Prostate gland (tissue), 2 donors: ENCODE results near the gene STARD5. TPM values are rescaled to one million over a fixed set of nuclear protein-coding genes. Genes with fewer than 3 reads are reported as not detected.

Experiments used
- DNase-seq: peaks from one replicate; pipeline ENCODE4 v3.0.0-alpha.2; 2019; ENCODE audit warnings: low spot score
- H3K27ac ChIP-seq, 2 donors: fragments of 200-600 bp; sonication (generic); 2 replicates each; pipeline ENCODE4 v1.5.1; 2017 to 2019
- H3K27me3 ChIP-seq: fragments of 200-600 bp; sonication (generic); replicated peaks from 2 replicates; pipeline ENCODE4 v1.5.1; 2019; ENCODE audit not compliant: insufficient read depth
- H3K36me3 ChIP-seq, 2 donors: fragments of 200-600 bp; sonication (generic); 1 replicate in 1 of 2; 2 replicates in 1 of 2; pipeline versions ENCODE4 v1.5.1 to v1.8.1; 2017 to 2019
- H3K4me1 ChIP-seq: fragments of 200-600 bp; sonication (generic); replicated peaks from 2 replicates; pipeline ENCODE4 v1.5.1; 2019
- H3K4me3 ChIP-seq, 2 donors: fragments of 200-600 bp; sonication (generic); 2 replicates each; pipeline ENCODE4 v1.5.1; 2017 to 2019
- H3K9me3 ChIP-seq: fragments of 200-600 bp; sonication (generic); 2 replicates; pipeline ENCODE4 v1.5.1; 2017
- POLR2A ChIP-seq: fragments of 450-650 bp; IDR thresholded peaks from one replicate; pipeline ENCODE4 v1.6.1; 2016; ENCODE audit warnings: antibody characterized with exemption, mild to moderate bottlenecking
- POLR2AphosphoS5 ChIP-seq: sonication (generic); formaldehyde crosslinking; IDR thresholded peaks from one replicate; pipeline ENCODE4 v1.6.1; 2017; ENCODE audit warnings: antibody characterized with exemption
- WGBS: methylation state at CpG from one replicate; pipeline ENCODE4 v1.1.5; 2018; 5-methylcytosine and 5-hydroxymethylcytosine counted together
- intact Hi-C: fragments of 100-400 bp; cut with DNase I; formaldehyde crosslinking; loops from one replicate; pipeline ENCODE4 v1.14.2; 2022
- total RNA-seq, 2 donors: library from RNA; depleted of rRNA; stranded (reverse); fragments of >200 nt; gene quantifications; one replicate each; pipeline ENCODE4 v1.1.0, GENCODE V29; 2016
- TF ChIP-seq, protein P1 (sequence below), 4 experiments: fragments of 200-600 bp in 2 of 4; fragments of 450-650 bp in 2 of 4; sonication (generic) in 2 of 4; IDR thresholded peaks; 1 replicate in 3 of 4; 2 replicates in 1 of 4; pipeline ENCODE4 v1.5.1; 2016 to 2019; ENCODE audit warnings: antibody characterized with exemption in 4 of 4, mild to moderate bottlenecking in 2 of 4, moderate library complexity in 2 of 4

STARD5 gene
- total RNA-seq, 2 donors from 2014 or later, result 19.6 to 23.2 TPM

GRCh38 chr15:81363276-81363675 lies 39.3 kb upstream of the STARD5 start:
- H3K9me3 ChIP-seq, result no peaks in the 10 kb centered on the region
- no peaks in the 10 kb centered on the region for H3K36me3 ChIP-seq
- no peak overlapping the region for H3K4me3 ChIP-seq
- no peak for TF ChIP-seq POLR2AphosphoS5
- no peak for TF ChIP-seq POLR2A
- TF ChIP-seq, protein P1, sequence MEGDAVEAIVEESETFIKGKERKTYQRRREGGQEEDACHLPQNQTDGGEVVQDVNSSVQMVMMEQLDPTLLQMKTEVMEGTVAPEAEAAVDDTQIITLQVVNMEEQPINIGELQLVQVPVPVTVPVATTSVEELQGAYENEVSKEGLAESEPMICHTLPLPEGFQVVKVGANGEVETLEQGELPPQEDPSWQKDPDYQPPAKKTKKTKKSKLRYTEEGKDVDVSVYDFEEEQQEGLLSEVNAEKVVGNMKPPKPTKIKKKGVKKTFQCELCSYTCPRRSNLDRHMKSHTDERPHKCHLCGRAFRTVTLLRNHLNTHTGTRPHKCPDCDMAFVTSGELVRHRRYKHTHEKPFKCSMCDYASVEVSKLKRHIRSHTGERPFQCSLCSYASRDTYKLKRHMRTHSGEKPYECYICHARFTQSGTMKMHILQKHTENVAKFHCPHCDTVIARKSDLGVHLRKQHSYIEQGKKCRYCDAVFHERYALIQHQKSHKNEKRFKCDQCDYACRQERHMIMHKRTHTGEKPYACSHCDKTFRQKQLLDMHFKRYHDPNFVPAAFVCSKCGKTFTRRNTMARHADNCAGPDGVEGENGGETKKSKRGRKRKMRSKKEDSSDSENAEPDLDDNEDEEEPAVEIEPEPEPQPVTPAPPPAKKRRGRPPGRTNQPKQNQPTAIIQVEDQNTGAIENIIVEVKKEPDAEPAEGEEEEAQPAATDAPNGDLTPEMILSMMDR (IDR thresholded peaks at IDR 0.05), result no peak
- H3K27me3 ChIP-seq, result no peaks in the 10 kb centered on the region
- no peaks in the 10 kb centered on the region for H3K4me1 ChIP-seq
- intact Hi-C loops, result no loop called here
- no peak overlapping the region for H3K27ac ChIP-seq
- no peak for DNase-seq
- WGBS, result 27% methylated on average over 3 of the region's 3 CpGs

GRCh38 chr15:81362790-81363189 lies 38.8 kb upstream of the STARD5 start:
- no peaks in the 10 kb centered on the region for H3K36me3 ChIP-seq
- 84% methylated on average over 11 of the region's 11 CpGs for WGBS
- no peaks in the 10 kb centered on the region for H3K9me3 ChIP-seq
- H3K27me3 ChIP-seq, result no peaks in the 10 kb centered on the region
- H3K4me3 ChIP-seq, result no peak overlapping the region
- H3K27ac ChIP-seq, result no peak overlapping the region
- no peak for DNase-seq
- intact Hi-C loops, result no loop called here
- TF ChIP-seq POLR2AphosphoS5, result no peak
- TF ChIP-seq POLR2A, result no peak
- TF ChIP-seq, protein P1 (IDR thresholded peaks at IDR 0.05), result no peak
- no peaks in the 10 kb centered on the region for H3K4me1 ChIP-seq

GRCh38 chr15:81361891-81362290 lies 38.0 kb upstream of the STARD5 start:
- 96% methylated on average over 7 of the region's 7 CpGs for WGBS
- Histone ChIP-seq H3K4me3 (no peak overlapping the region), H3K9me3 (no peaks in the 10 kb centered on the region), H3K27me3 (no peaks in the 10 kb centered on the region), H3K4me1 (no peaks in the 10 kb centered on the region), H3K36me3 (no peaks in the 10 kb centered on the region), H3K27ac (no peak overlapping the region)
- DNase-seq, result no peak
- intact Hi-C loops, result no loop called here
- TF ChIP-seq POLR2A (no peak), POLR2AphosphoS5 (no peak)
- TF ChIP-seq, protein P1 (IDR thresholded peaks at IDR 0.05), result no peak

DNA sequence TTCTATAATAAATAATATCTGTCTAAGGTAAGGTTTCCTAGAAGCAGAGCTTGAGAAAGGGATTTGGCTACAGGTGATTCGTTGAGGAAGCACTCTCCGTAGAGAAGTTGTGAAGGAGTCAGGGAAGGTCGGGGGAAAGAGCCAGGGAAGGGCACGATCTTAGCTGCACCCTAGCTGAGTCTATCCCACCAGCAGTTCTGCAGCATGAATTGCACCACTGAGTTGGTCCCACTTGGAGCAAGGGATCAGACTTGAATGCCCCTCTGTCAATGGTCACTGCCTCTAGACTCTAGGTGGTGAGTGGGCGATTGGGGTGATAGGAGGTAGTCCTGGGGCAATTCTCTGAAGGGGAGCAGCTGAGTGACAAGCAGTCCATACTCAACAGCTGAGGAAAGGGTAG lies 36.5 kb upstream of the STARD5 start:
- Histone ChIP-seq H3K36me3 (no peaks in the 10 kb centered on the region), H3K4me3 (no peak overlapping the region), H3K9me3 (no peaks in the 10 kb centered on the region), H3K4me1 (no peaks in the 10 kb centered on the region), H3K27me3 (no peaks in the 10 kb centered on the region), H3K27ac (no peak overlapping the region)
- 90% methylated on average over 5 of the region's 5 CpGs for WGBS
- intact Hi-C loops, result no loop called here
- no peak for DNase-seq
- no peak for TF ChIP-seq POLR2AphosphoS5
- TF ChIP-seq, protein P1 (IDR thresholded peaks at IDR 0.05), result no peak
- no peak for TF ChIP-seq POLR2A

- WGBS, result 94% methylated on average over 6 of the region's 6 CpGs
- no peaks in the 10 kb centered on the region for H3K9me3 ChIP-seq
- TF ChIP-seq POLR2AphosphoS5, result no peak
- TF ChIP-seq, protein P1 (IDR thresholded peaks at IDR 0.05), result no peak
- no peak for TF ChIP-seq POLR2A
- no peak for DNase-seq
- no peaks in the 10 kb centered on the region for H3K36me3 ChIP-seq
- no peak overlapping the region for H3K4me3 ChIP-seq
- H3K27ac ChIP-seq, result no peak overlapping the region
- no peaks in the 10 kb centered on the region for H3K4me1 ChIP-seq
- H3K27me3 ChIP-seq, result no peaks in the 10 kb centered on the region
- intact Hi-C loops, result no loop called here
These were observed 34.3 kb upstream of the STARD5 start for GRCh38 chr15:81358248-81358647.
